Measurements from ENCODE around the gene KLRF2.

GRCh38 chr12:9902539-9903228 is 21.4 kb downstream of the KLRF2 start:
- TF ChIP-seq CTCF (IDR thresholded peaks at IDR 0.05; ENCODE audit: low read depth, low read length, missing input control), result no peak
- TF ChIP-seq NR2F2 (IDR thresholded peaks at IDR 0.05), result no peak
- no peak for TF ChIP-seq EGR1 (IDR thresholded peaks at IDR 0.05; ENCODE audit: low read depth in 2 of 2)
- no peak for TF ChIP-seq YY1 (IDR thresholded peaks at IDR 0.05)
